Activated naive CD8-positive, alpha-beta T cell treated with anti-CD3 and anti-CD28 coated beads, Interleukin-2, amount 50 U/mL, for 16 hours (primary cell): ENCODE measurements around the gene PRR33.
"Not testable (repeated sequence)": the region's sequence is repeated elsewhere in the genome, so short reads cannot be mapped to it uniquely, and the experiment has no call there.

ENCODE experiments used
- DNase-seq: peaks from one replicate; pipeline ENCODE4 v3.0.0-alpha.2; 2020; ENCODE audit warnings: low read depth, low spot score

Gene PRR33

GRCh38 chr11:1889224-1889930 is 2.3 kb downstream of the PRR33 start:
- peak; percentile 51 for DNase-seq

GRCh38 chr11:1888811-1889210 is 2.9 kb downstream of the PRR33 start:
- no peak for DNase-seq

GRCh38 chr11:1888347-1888753 is 3.3 kb downstream of the PRR33 start:
- DNase-seq = no peak

- no peak for DNase-seq
These were observed 4.0 kb downstream of the PRR33 start for GRCh38 chr11:1887451-1888346.

GRCh38 chr11:1886551-1886950 is 5.1 kb downstream of the PRR33 start:
- DNase-seq = not testable (repeated sequence)

DNA sequence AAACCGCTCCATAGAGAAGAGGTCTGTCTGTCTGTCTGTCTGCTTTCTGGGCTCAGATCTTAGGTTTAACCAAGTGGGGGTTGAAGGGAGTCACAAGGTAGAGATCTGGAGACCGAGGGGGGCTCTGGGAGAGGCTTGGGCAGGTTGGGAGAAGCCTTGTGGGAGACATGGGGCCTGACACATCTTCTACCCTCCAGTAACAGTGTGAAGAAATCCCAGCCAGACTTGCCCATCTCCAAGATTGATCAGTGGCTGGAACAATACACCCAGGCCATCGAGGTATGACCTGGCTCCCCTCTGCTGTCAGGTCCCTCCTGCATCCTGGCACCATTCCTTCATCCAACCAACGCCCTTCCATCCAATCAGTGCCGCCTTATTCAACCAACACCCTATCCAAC is 7.4 kb downstream of the PRR33 start:
- DNase-seq = no peak

GRCh38 chr11:1883346-1884302 is 8.1 kb downstream of the PRR33 start:
- no peak for DNase-seq

GRCh38 chr11:1882265-1883238 is 9.1 kb downstream of the PRR33 start:
- DNase-seq = peak; percentile 65

GRCh38 chr11:1881442-1882264 is 10.0 kb downstream of the PRR33 start:
- no peak for DNase-seq

GRCh38 chr11:1880746-1881441 is 10.8 kb downstream of the PRR33 start:
- no peak for DNase-seq

- DNase-seq = no peak
These were observed 11.6 kb downstream of the PRR33 start for GRCh38 chr11:1879941-1880720.

- DNase-seq = no peak
These were observed 12.3 kb downstream of the PRR33 start for GRCh38 chr11:1879342-1879940.

GRCh38 chr11:1878137-1879031 is 13.3 kb downstream of the PRR33 start:
- no peak for DNase-seq

GRCh38 chr11:1877211-1878136 is 14.2 kb downstream of the PRR33 start:
- no peak for DNase-seq

GRCh38 chr11:1876361-1877063 is 15.2 kb downstream of the PRR33 start:
- DNase-seq = no peak
